Fibroblast of skin of left quadriceps (primary cell): ENCODE data around the gene TMEM116.
"Not testable (repeated sequence)": the region's sequence is repeated elsewhere in the genome, so short reads cannot be mapped to it uniquely, and the experiment has no call there.

ENCODE experiments used
- DNase-seq, 2 experiments: peaks; one replicate each; pipeline ENCODE4 v3.0.0-alpha.2; 2013; ENCODE audit warnings: low read depth in 2 of 2

TMEM116 gene

GRCh38 chr12:112012775-112013600 lies at the start of gene TMEM116, which contains the start of gene ERP29:
Gene TMEM116 (minus strand): TSS chr12:112013165. CDS start chr12:112005270, 7,895 bp downstream.
Gene ERP29 (plus strand): TSS chr12:112013426. CDS start chr12:112013466, 40 bp downstream.
- DNase-seq, result peak; percentile 98

- DNase-seq, result no peak
These were observed 48.2 kb upstream of the TMEM116 start for GRCh38 chr12:112061137-112061536.

- DNase-seq, result no peak
These were observed 36.4 kb upstream of the TMEM116 start for GRCh38 chr12:112049351-112049750.

- no peak for DNase-seq
These were observed 33.0 kb upstream of the TMEM116 start for GRCh38 chr12:112046003-112046402.

DNA sequence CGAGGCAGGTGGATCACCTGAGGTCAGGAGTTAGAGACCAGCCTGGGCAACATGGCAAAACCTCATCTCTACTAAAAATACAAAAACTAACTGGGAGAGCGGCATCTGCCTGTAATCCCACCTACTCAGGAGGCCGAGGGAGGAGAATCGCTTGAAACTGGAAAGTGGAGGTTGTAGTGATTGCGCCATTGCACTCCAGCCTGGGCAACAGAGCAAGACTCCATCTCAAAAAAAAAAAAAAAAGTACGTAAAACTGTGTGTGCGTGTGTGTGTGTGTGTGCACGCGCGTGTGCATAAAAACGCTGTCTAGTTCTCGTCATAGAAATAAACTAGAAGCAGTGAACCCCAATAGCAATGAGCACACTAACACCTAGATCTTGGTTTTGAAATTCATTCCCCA lies 23.6 kb upstream of the TMEM116 start:
- not testable (repeated sequence) for DNase-seq

DNA sequence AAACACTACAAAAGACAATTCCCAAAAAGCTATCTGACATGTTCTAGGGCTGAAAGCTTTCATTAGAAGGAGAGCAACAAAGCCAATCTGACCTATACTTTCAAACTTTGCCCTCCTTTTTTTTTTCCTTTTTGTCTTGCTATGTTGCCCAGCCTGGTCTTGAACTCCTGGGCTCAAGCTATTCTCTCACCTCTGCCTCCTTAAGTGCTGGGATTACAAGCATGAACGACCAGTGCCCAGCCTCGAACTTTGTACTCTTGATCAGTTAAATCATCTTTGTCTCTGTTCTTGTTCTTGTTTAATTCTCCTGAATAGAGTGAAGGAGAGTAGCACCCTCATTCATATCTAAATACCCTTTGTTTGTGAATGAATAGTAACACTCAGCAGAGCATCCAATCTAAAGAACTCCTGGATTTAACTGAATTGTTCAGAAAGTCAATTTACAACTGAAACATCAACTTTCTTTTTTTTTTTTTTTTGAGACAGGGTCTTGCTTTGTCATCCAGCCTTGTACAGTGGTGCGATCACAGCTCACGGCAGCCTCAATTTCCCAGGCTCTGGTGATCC lies 22.3 kb upstream of the TMEM116 start:
- DNase-seq, result no peak

- no peak for DNase-seq
These were observed 19.3 kb upstream of the TMEM116 start for GRCh38 chr12:112032292-112032691.

GRCh38 chr12:112031472-112031871 lies 18.5 kb upstream of the TMEM116 start:
- no peak for DNase-seq

DNA sequence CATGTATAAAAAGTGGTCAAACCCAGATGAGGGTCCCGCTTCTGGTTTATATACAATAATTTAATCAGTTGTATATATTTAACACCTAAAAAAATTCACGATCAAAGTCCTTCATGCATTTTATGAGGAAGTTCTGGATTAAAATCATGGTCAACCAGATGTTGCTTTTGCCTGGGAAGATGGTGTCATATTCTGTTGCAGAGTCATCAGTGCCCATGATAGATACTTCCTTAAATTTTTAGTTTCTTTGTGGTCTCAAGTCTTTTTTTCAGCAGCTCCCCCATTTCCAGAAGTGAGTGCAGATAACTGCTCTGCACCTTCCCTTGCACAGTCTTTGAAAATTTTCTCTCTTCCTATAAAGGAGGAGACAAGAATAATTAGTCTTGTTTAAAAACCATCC lies 16.3 kb upstream of the TMEM116 start:
- DNase-seq, result no peak

GRCh38 chr12:112025808-112026375 lies 12.9 kb upstream of the TMEM116 start:
- no peak for DNase-seq

GRCh38 chr12:112023759-112024396 lies 10.9 kb upstream of the TMEM116 start:
- DNase-seq, result no peak

DNA sequence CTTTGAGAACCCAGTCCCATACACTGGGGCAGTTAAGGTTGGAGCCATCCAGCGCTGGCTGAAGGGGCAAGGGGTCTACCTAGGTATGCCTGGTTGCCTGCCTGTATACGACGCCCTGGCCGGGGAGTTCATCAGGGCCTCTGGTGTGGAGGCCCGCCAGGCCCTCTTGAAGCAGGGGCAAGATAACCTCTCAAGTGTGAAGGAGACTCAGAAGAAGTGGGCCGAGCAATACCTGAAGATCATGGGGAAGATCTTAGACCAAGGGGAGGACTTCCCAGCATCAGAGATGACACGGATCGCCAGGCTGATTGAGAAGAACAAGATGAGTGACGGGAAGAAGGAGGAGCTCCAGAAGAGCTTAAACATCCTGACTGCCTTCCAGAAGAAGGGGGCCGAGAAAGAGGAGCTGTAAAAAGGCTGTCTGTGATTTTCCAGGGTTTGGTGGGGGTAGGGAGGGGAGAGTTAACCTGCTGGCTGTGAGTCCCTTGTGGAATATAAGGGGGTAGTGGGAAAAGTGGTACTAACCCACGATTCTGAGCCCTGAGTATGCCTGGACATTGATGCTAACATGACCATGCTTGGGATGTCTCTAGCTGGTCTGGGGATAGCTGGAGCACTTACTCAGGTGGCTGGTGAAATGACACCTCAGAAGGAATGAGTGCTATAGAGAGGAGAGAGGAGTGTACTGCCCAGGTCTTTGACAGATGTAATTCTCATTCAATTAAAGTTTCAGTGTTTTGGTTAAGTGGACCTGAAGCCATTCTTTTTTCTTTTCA lies 9.5 kb upstream of the TMEM116 start:
- no peak for DNase-seq

DNA sequence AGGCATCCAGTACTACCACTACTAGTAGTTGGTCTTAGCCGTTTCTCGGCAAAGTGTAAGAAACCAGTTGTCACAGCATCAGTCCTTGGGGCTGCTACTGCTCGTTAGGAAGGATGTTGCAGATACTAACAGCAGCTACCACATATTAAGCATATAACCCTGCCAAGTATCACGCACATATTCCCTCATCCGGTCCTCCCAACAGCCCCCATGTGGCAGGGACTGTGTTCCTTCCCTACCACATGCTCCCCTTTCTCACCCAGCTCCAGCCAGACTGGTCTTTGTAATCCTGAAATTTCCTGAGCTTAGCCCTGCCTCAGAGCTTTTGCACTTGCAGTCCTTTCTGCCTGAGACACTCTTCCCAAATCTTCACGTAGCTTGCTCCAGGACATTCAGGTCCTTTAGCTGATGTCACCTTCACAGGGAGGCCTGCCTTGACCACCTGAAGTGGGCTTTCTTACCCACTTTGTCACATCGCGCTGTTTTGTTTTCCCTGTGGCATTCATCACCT lies 8.0 kb upstream of the TMEM116 start:
- DNase-seq, result no peak

DNA sequence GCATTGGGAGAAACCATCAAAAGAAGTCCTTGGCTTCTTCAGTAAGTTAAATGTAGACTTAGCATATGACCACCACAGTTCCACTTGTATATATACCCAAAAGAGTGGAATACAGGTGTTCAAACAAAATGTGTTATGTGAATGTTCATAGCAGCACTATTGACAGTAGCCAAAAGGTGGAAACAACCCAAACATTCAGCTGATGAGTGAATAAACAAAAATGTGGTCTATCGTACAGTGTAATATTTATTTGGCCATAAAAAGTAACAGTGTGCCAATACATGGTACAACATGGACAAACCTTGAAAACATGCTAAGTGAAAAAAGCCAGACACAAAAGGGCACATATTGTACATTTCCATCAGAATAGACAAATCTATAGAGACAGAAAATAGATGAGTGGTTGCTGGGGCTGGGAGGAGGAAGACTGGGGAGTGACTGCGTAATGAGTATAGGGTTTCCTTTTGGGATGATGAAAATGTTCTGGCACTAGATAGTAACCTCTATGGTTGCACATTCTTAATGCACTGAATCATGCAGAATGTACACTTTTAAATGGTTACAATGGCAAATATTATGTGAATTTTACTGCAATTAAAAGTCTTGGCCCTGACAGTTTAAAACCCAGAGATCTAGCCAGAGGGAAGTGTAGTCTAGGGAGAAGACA lies 5.7 kb upstream of the TMEM116 start:
- DNase-seq, result peak; percentile 75 to 76

DNA sequence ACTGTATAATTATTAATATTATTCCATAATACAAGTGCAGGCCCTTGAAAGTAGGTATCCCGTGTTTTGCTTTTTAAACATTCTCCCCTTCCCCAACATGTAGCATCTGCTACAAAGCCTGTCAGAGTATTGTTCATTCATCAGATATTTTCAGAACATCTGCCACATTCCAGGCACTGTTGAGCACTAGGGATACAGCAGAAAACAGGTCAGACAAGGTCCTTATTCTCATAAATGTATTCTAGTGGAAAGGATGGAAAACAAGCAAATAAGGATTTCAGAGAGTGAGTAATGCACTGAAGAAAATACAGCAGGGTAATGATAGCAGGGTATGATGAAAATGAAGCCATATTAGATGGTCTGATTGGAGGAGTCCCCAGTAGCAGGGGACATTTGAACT lies 4.1 kb upstream of the TMEM116 start:
- DNase-seq, result no peak

GRCh38 chr12:112015938-112016337 lies 3.0 kb upstream of the TMEM116 start:
- DNase-seq, result no peak

- peak; percentile 42 to 44 for DNase-seq
These were observed 837 bp upstream of the TMEM116 start for GRCh38 chr12:112013601-112014402.

GRCh38 chr12:112011685-112012084 lies 1.3 kb downstream of the TMEM116 start:
- no peak for DNase-seq

GRCh38 chr12:112010415-112011344 lies 2.3 kb downstream of the TMEM116 start:
- no peak for DNase-seq
